GM18526 (cell line): ENCODE results near the gene ZNF622.

Source experiments
- POLR2A ChIP-seq: IDR thresholded peaks from 3 replicates; pipeline ENCODE4 v1.6.1; 2011; ENCODE audit not compliant: insufficient read length; ENCODE audit errors: extremely low read depth

ZNF622 gene

DNA sequence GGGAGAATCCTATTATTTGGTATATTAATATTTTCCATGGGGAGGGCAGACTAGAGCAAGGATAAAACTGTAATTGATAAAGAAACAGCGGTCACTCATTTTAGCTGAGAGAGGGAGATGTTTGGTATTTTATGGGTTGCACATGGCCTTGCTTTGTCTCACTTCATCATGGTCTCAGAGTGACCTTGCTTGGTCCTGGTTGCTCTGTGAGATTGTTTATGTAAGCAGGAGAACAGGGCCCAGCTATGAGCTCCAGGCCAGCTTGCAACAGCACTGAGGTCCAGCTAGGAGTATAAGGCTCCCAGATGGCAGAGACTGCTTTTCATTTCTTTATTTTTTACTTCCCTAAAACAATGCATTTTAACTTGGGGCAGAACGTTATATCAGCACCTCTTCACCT is 50.7 kb downstream of the ZNF622 start:
- TF ChIP-seq POLR2A, result no peak

DNA sequence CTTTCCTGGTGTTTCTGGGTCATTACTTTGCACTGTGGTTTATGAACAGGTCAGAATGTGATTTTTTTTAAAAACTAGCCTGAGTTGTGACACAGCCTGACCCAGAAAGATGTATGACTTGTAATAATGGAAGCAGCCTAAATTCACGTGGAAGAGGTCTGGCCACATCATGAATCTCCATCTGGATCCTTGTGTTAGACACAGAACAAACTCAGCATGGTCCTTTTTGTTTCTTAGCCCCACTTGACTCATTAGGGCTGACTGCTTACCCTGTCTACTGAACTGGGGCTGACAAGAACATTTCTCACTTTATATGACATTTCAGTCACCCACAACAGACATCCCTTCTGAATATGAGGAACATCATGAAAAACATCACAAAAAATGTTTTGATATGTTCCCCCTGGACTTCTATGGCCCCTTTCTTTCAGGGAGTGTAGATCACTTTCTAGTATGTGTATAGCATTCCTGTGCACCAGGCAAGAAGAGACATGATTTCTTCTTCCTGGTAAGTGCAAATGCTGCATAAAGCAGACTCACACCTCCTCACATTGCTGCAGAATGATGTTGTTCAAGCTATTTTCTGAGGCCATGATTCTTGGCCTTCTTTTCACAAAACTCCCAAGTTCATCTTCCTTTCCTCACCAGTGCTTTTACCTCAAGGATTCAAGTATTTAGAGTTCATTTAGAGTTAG is 52.3 kb downstream of the ZNF622 start:
- no peak for TF ChIP-seq POLR2A

DNA sequence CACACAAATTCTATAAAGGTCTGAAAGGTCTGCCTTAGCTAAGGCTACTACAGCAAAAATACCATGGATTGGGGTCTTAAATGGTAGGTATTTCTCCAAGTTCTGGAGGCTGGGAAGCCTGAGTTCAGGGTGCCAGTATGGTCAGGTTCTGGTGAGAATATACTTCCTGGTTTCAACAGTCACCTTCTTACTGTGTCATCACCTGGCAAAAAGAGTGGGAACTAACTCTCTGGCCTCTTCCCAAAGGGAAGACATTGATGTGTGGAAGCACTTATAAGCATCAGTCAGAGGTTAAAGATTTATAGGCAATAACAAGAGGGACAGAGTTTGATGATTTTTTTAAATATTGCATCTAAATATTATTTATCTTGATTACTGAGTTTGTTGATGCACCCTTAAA is 53.0 kb downstream of the ZNF622 start:
- TF ChIP-seq POLR2A, result no peak

DNA sequence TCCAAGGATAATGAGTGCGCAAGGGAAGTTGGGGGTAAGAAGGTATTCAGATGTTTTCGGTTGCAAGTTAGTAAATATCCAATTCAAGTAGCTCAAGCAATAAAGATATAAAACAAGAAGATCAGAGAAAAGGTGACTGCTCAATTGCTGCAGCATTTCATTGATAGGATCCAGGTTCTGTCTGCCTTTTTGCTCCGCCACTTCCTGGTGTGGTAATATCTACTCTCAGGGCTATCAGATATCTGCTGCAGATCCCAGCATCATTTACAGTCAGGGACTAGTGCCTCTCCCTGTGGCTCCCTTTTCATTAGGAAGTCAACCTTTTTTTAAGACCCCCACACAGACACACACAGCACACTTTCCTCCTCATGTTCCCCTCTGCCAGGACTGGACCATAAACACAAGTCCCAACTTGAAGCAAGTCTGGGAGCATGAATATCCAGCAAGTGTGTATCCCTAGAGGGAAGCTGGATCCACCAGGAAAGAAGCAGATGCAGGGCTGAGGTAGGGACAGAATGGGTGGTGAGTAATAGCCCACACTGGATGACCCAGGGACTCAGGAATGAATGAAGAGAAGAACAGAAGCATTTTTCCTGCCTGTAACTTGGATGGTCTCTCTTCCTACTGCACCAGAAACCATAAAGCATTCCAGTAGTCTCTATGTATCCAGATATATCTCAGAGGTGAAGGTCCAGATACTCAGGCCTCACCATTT is 53.7 kb downstream of the ZNF622 start:
- no peak for TF ChIP-seq POLR2A

DNA sequence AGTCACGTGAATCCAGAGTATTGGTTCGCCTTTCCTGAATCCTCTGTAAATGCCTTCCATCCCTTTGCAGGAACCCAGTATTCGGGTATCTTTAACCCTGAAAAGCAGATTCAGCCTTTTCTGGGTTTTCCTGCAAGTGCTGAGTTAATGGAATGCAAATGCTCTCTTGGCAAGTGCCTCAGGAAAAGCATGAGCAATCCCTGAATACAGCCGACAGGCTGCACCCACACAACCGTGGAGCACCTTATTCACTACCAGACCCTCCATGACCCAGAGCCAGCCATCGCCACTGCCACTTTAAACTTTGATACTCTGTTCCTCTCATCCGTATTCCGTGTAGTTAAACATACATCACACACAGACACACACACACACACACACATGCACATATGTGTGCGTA is 54.4 kb downstream of the ZNF622 start:
- no peak for TF ChIP-seq POLR2A

DNA sequence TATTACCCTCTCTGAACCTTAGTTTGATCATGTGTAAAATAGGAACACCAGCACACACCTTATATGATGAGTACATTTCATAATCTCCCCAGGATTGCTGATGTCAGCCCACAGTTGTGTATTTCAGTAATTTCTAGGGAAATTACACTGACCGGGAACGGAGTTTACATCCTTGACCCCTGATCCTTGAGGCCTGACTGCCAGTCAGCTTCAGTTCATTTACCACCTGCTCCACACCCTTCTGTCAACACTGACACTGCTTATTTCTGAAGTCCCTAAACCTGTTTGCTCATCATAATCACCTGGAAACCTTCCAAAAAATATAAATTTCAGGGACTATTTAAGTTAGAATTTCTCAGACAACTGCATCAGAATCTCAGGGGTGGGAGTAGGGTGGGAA is 55.3 kb downstream of the ZNF622 start:
- TF ChIP-seq POLR2A, result no peak

DNA sequence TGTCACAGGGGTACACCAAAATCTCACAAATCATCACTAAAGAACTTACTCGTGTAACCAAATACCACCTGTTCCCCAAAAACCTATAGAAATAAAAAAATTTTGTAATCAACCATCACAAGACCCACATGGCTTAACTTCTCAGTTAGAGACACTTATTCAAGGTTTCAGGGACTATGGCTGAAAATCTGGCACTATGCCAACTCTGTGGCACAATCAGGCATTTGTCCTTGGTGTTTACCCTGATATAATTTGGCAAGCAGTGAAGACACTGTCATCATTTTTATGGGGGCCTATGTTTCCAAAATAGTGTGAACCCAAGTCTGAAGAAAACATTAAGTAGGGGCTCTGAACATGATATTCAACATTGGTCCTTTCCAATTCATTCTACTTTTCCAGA is 59.0 kb downstream of the ZNF622 start:
- no peak for TF ChIP-seq POLR2A

DNA sequence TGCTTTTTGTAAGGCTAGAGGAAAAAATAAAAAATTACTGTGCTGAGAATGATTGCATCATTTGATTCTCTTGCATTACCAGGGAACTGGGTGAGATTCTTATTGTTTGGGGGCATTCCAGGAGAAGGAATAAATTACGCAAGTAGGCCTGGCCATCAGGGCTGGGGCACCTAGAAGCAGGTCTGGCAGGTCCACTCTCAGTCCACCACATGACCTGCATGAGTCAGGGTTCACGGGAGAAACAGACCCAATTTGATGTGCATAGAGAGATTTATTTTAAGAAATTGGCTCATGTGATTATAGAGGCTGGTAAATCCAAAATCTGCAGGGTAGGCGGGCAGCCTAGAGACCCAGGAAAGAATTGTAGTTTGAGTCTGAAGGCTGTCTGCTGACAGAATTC is 59.6 kb downstream of the ZNF622 start:
- TF ChIP-seq POLR2A, result no peak
